Measurements from ENCODE around the gene COL11A2.

DNA sequence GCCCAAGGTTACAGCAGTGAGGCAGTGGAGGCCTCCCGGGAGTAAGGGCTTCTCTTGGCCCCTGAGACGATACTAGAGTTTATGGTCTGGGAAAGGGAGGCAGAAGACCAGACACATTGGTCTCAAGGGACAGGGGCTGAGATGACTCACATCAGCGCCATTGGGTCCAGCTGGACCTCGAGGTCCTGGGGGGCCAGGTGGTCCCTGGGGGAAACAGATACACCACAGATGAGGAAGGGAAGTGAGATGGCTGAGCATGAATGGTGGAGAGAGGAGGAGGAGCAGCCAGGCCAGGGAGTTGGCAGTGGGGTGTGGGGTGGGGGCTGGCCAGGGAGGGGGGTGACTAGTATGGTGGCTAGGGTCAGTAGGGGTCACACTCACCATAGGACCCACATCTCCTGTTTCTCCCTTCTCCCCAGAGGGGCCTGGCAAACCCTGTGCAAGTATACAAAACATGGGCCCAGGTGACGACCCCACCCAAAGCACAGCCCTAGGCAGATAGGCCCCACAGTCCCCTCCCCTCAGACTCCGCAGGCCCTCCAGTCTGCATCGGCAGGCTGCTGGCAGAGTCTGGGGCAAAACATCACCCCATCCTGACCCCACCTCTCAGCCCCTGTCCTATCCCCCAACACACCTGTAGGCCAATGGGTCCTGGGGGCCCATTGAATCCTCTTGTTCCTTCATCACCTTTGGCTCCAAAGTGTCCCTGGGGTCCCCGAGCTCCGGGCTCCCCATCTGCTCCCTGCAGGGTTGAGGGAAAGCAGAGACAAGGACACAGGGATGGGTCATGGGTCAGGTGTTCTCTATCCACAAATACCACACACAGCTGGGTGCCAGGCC is 21.9 kb downstream of the COL11A2 start:
- TF ChIP-seq, protein P1, sequence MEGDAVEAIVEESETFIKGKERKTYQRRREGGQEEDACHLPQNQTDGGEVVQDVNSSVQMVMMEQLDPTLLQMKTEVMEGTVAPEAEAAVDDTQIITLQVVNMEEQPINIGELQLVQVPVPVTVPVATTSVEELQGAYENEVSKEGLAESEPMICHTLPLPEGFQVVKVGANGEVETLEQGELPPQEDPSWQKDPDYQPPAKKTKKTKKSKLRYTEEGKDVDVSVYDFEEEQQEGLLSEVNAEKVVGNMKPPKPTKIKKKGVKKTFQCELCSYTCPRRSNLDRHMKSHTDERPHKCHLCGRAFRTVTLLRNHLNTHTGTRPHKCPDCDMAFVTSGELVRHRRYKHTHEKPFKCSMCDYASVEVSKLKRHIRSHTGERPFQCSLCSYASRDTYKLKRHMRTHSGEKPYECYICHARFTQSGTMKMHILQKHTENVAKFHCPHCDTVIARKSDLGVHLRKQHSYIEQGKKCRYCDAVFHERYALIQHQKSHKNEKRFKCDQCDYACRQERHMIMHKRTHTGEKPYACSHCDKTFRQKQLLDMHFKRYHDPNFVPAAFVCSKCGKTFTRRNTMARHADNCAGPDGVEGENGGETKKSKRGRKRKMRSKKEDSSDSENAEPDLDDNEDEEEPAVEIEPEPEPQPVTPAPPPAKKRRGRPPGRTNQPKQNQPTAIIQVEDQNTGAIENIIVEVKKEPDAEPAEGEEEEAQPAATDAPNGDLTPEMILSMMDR (IDR thresholded peaks at IDR 0.05): no peak
- TF ChIP-seq ZNF263 (CRISPR knock-in tag; IDR thresholded peaks at IDR 0.05; ENCODE audit: low read depth) (no peak), AFF4 (CRISPR knock-in tag; IDR thresholded peaks at IDR 0.05; ENCODE audit: borderline replicate concordance) (no peak)
